ENCODE data around the gene RAMP3.

Gene RAMP3

DNA sequence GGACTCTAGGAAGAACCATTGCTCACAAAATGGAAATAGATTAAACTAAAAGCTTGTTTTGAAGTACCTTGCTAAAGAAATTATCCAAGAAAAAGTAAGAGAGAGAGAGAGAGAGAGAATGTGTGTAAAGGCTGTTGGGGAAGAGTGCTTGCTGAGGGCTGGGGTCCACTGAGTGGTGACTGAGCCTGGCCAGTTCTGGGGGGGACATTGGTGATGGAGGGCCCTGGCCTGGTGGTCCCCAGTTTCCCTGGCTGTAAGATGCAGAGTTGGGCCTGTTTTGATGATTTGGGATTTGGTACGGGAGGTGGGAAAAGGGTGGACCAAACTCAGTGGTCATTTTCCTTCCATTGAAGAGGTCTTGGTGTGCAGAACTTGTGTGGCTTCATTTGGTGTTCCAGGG, 880 bp downstream of the RAMP3 start:
- TF ChIP-seq, protein P1, sequence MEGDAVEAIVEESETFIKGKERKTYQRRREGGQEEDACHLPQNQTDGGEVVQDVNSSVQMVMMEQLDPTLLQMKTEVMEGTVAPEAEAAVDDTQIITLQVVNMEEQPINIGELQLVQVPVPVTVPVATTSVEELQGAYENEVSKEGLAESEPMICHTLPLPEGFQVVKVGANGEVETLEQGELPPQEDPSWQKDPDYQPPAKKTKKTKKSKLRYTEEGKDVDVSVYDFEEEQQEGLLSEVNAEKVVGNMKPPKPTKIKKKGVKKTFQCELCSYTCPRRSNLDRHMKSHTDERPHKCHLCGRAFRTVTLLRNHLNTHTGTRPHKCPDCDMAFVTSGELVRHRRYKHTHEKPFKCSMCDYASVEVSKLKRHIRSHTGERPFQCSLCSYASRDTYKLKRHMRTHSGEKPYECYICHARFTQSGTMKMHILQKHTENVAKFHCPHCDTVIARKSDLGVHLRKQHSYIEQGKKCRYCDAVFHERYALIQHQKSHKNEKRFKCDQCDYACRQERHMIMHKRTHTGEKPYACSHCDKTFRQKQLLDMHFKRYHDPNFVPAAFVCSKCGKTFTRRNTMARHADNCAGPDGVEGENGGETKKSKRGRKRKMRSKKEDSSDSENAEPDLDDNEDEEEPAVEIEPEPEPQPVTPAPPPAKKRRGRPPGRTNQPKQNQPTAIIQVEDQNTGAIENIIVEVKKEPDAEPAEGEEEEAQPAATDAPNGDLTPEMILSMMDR (IDR thresholded peaks at IDR 0.05; ENCODE audit: extremely low read depth, insufficient read depth, missing control alignments), result no peak
- no peak for DNase-seq (ENCODE audit: low spot score)
- in situ Hi-C loops (cut with MboI; ENCODE audit: low pct_unique_long_range_greater_than_20kb, low sequenced_read_pairs, unreplicated experiment), result loop anchor here (10.0 to 25.0 kb wide), 2 partner anchors 96 to 704 kb away; partner anchors contain the start of gene CCDC201

DNA sequence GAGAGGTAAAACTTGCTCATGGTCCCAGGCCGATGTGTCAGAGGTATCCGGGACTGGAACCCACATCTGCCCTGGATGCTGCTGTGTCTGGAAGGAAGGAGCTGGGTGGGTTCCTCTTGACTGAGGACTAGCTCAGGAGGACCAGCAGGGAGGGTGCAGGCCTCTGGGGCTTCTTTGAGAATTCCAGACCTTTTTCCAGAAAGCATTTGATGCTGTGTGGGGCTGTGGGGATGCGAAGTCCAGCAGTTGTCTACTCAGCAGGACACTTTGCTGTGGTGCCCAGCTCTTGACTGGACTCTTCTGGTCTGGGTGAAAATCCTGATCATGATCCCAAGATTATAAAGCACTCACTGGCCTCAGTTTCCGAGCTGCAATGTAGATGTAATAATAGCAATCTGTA, 1.7 kb downstream of the RAMP3 start:
- in situ Hi-C loops (cut with MboI; ENCODE audit: low pct_unique_long_range_greater_than_20kb, low sequenced_read_pairs, unreplicated experiment), result loop anchor here (10.0 to 25.0 kb wide), 2 partner anchors 96 to 703 kb away; partner anchors contain the start of gene CCDC201
- no peak for DNase-seq (ENCODE audit: low spot score)
- TF ChIP-seq, protein P1 (IDR thresholded peaks at IDR 0.05; ENCODE audit: extremely low read depth, insufficient read depth, missing control alignments), result no peak

DNA sequence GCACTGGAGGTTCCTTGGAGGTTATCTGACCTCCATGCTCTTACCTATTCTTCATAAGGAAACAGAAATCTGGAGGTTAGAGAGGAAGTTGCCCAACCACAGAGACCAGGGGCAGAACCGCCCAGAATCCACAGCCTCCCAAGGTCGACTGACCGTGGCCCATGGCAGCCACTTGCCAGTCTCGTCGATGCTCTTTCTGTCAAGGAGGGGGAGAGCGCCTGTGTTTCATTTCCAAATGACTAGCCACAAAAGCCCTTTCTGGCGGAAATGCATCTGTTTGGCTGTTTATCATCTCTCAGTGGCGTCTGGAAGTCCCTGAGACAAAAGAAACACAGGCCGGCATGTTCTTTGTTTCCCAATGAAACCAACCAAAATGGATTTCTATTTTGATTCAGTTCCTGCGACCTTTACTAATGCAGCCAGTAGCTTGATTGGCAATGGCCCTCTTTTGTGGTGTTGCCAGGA, 2.9 kb downstream of the RAMP3 start:
- in situ Hi-C loops (cut with MboI; ENCODE audit: low pct_unique_long_range_greater_than_20kb, low sequenced_read_pairs, unreplicated experiment), result loop anchor here (25.0 kb wide), 1 partner anchor 702 kb away; the partner anchor contains the start of gene CCDC201
- no peak for DNase-seq (ENCODE audit: low spot score)
- TF ChIP-seq, protein P1 (IDR thresholded peaks at IDR 0.05; ENCODE audit: extremely low read depth, insufficient read depth, missing control alignments), result no peak

DNA sequence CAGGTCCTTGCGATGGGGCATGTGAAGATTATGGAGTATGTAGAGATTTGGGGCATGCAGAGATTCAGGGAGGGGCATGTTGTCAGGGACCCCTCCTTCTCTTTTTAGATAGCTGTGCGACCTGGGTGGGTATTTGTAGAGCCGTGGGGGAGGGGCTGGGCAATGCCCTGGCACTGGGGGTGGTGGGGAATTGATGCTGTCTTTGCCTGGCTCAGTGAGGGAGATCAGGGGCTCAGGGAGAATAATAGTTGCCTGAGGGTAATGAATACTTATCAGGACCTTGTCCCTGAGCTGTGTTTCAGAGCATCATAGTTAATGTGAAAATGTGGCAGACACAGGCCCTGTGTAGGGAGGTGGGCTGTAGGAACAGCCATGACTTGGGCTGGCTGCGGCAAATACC, 3.5 kb downstream of the RAMP3 start:
- TF ChIP-seq, protein P1 (IDR thresholded peaks at IDR 0.05; ENCODE audit: extremely low read depth, insufficient read depth, missing control alignments), result no peak
- in situ Hi-C loops (cut with MboI; ENCODE audit: low pct_unique_long_range_greater_than_20kb, low sequenced_read_pairs, unreplicated experiment), result loop anchor here (25.0 kb wide), 1 partner anchor 701 kb away; the partner anchor contains the start of gene CCDC201
- DNase-seq (ENCODE audit: low spot score), result no peak

DNA sequence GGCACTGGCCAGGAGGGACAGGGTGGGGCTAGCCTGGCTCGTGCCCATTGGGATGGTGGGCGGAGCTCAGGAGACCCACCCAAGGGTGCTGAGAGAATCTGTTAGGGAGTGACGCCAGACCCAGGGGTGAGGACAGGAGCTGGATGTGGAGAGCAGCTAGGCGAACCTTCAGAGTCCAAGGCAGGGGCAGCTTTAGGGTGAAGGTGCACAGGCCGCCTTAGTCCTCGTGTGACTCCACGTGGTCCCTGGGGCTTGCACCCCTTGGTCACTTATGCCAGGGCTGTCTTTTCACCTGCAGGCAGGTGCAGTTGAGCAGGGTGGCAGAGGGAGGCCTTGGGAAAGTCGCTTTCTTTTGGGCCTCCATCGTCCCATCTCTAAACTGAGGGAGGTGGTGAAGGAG, 4.3 kb downstream of the RAMP3 start:
- TF ChIP-seq, protein P1 (IDR thresholded peaks at IDR 0.05; ENCODE audit: extremely low read depth, insufficient read depth, missing control alignments), result no peak
- no peak for DNase-seq (ENCODE audit: low spot score)
- in situ Hi-C loops (cut with MboI; ENCODE audit: low pct_unique_long_range_greater_than_20kb, low sequenced_read_pairs, unreplicated experiment), result loop anchor here (25.0 kb wide), 1 partner anchor 700 kb away; the partner anchor contains the start of gene CCDC201

DNA sequence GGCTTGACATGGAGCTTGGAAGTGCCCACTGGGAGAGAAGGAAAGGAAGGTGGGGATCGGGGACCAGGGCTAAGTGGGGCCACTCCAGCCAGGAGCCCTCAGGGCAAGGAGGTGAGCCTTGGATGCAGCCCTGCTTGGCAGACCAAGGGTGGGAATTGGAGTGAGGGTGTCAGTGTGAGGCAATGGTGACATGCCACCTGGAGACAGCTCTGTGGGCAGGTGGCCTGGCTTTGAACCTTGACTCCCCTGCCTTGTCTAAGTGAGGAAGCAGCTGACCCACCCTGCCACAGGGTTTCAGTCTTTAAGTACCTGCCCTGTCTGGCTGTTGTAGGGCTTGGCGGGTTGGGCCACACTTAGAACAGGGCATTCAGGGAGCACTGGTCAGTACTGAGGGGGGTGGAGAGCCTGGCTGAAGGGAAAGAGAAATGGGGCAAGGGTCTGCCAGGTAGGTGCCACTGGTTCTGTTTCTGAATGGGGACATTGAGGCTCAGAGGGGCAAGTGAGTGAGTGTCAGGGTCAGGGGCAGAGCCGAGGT, 4.8 kb downstream of the RAMP3 start:
- TF ChIP-seq, protein P1 (IDR thresholded peaks at IDR 0.05; ENCODE audit: extremely low read depth, insufficient read depth, missing control alignments), result no peak
- in situ Hi-C loops (cut with MboI; ENCODE audit: low pct_unique_long_range_greater_than_20kb, low sequenced_read_pairs, unreplicated experiment), result loop anchor here (25.0 kb wide), 1 partner anchor 700 kb away; the partner anchor contains the start of gene CCDC201
- DNase-seq (ENCODE audit: low spot score), result no peak

Measured in GM13977 (cell line).